GM12878 (cell line): Measurements from ENCODE around the gene FHIP2A. TPM values are rescaled to one million over a fixed set of nuclear protein-coding genes. Genes with fewer than 3 reads are reported as not detected.

Source experiments
- ATAC-seq: fragments of 200-7000 bp; cut with Tn5 transposase; 3 replicates; pipeline ENCODE4 v1.9.1; 2020; ENCODE audit warnings: mild to moderate bottlenecking, moderate library complexity
- BruUV-seq: library from RNA; stranded (reverse); fragments of 400-500 nt; replicated peaks from 2 replicates; lab custom pipeline; 2021; lab: Mats Ljungman, UMichigan
- CTCF ChIA-PET: fragments of 300-600 bp; sonication (Branson Sonifier 250); formaldehyde crosslinking; extraction: SDS; loops from one replicate; lab custom pipeline; 2021; ENCODE audit warnings: inconsistent platforms; lab: Yijun Ruan, JAX
- POLR2A ChIA-PET: fragments of 350-600 bp; formaldehyde crosslinking; extraction: SDS; loops from one replicate; lab custom pipeline; 2021; ENCODE audit warnings: inconsistent platforms; lab: Charles Lee
- RAD21 ChIA-PET: fragments of 300-600 bp; sonication (Branson Sonifier 250); formaldehyde crosslinking; loops from one replicate; lab custom pipeline; 2023; ENCODE audit warnings: antibody characterized with exemption; ENCODE audit not compliant: unreplicated experiment; lab: Charles Lee
- SMC1A ChIA-PET: fragments of 300-600 bp; sonication (Branson Sonifier 250); formaldehyde crosslinking; loops from one replicate; lab custom pipeline; 2023; ENCODE audit not compliant: unreplicated experiment, uncharacterized antibody; lab: Charles Lee
- DNase-seq: peaks from one replicate; pipeline ENCODE4 v3.0.0-alpha.2; 2011; ENCODE audit warnings: low read depth, low spot score
- FAIRE-seq: peaks from 3 replicates; lab custom pipeline; 2011; peaks lifted over from hg19 to GRCh38; lab: Jason Lieb, UNC
- H2AFZ ChIP-seq: 2 replicates; pipeline ENCODE4 v1.6.0; 2011; ENCODE audit warnings: low read depth, low read length, control low read depth; ENCODE audit not compliant: control insufficient read depth
- H3K27ac ChIP-seq: 2 replicates; pipeline ENCODE4 v1.5.1; 2011; ENCODE audit warnings: control low read depth; ENCODE audit not compliant: control insufficient read depth, insufficient read depth
- H3K27me3 ChIP-seq, 2 experiments: replicated peaks in 1 of 2; 2 replicates each; pipeline versions ENCODE4 v1.6.0 to v1.6.1; 2011; ENCODE audit warnings: low read length in 1 of 2; ENCODE audit not compliant: control insufficient read depth in 2 of 2, insufficient read depth in 2 of 2
- H3K36me3 ChIP-seq, 2 experiments: 2 replicates each; pipeline ENCODE4 v1.5.1; 2011; ENCODE audit warnings: low read length in 1 of 2; ENCODE audit not compliant: control insufficient read depth in 2 of 2, insufficient read depth in 2 of 2
- H3K4me1 ChIP-seq: 2 replicates; pipeline ENCODE4 v1.6.1; 2011; ENCODE audit warnings: mild to moderate bottlenecking, low read length, moderate library complexity, mixed read lengths; ENCODE audit not compliant: control insufficient read depth, insufficient read depth
- H3K4me2 ChIP-seq: 2 replicates; pipeline ENCODE4 v1.6.0; 2011; ENCODE audit warnings: control low read depth; ENCODE audit not compliant: control insufficient read depth, insufficient read depth
- H3K4me3 ChIP-seq: fragments of 200-600 bp; sonication (generic); 2 replicates; pipeline ENCODE4 v1.5.1; 2016
- H3K79me2 ChIP-seq: 2 replicates; pipeline ENCODE4 v1.6.0; 2011; ENCODE audit warnings: low read length; ENCODE audit not compliant: control insufficient read depth, insufficient read depth
- H3K9ac ChIP-seq: 2 replicates; pipeline ENCODE4 v1.8.0; 2011; ENCODE audit warnings: low read length, control low read depth, mixed read lengths; ENCODE audit not compliant: control insufficient read depth, insufficient read depth
- H3K9me3 ChIP-seq: replicated peaks from 3 replicates; pipeline ENCODE4 v1.5.1; 2011; ENCODE audit warnings: mild to moderate bottlenecking, low read length; ENCODE audit not compliant: control insufficient read depth, insufficient read depth
- H4K20me1 ChIP-seq: 2 replicates; pipeline ENCODE4 v1.6.0; 2011; ENCODE audit not compliant: control insufficient read depth, insufficient read depth
- ATF7 ChIP-seq: fragments of 450-650 bp; IDR thresholded peaks from 2 replicates; pipeline ENCODE4 v1.6.1; 2016; ENCODE audit warnings: low read depth, mild to moderate bottlenecking
- BACH1 ChIP-seq: fragments of 450-650 bp; IDR thresholded peaks from 2 replicates; pipeline ENCODE4 v1.6.1; 2017; ENCODE audit warnings: mild to moderate bottlenecking, borderline replicate concordance
- BCL3 ChIP-seq: IDR thresholded peaks from 2 replicates; pipeline ENCODE4 v1.6.1; 2011; ENCODE audit warnings: borderline replicate concordance, low read depth, mild to moderate bottlenecking, moderate library complexity, low read length; ENCODE audit not compliant: insufficient read depth, poor library complexity, severe bottlenecking
- CBFB ChIP-seq: IDR thresholded peaks from 2 replicates; pipeline ENCODE4 v1.6.1; 2016; ENCODE audit warnings: antibody characterized with exemption, low read depth
- CHD4 ChIP-seq: fragments of 200-600 bp; sonication (generic); IDR thresholded peaks from 2 replicates; pipeline ENCODE4 v1.6.1; 2016; ENCODE audit warnings: mild to moderate bottlenecking
- CTCF ChIP-seq, 3 experiments: IDR thresholded peaks in 2 of 3; conservative IDR thresholded peaks in 1 of 3; 2 replicates each; pipeline ENCODE4 v1.5.1; 2011; ENCODE audit warnings: low read depth in 3 of 3, low read length in 3 of 3, mild to moderate bottlenecking in 3 of 3, control low read depth in 2 of 3, moderate library complexity in 2 of 3, inconsistent platforms in 1 of 3, mixed read lengths in 1 of 3; ENCODE audit not compliant: control insufficient read depth in 2 of 3, insufficient read depth in 1 of 3; ENCODE audit errors: extremely low read depth in 1 of 3
- DPF2 ChIP-seq: fragments of 450-650 bp; IDR thresholded peaks from 2 replicates; pipeline ENCODE4 v1.6.1; 2017; ENCODE audit warnings: mild to moderate bottlenecking
- HCFC1 ChIP-seq: fragments of 150-350 bp; IDR thresholded peaks from 2 replicates; pipeline ENCODE4 v1.6.1; 2014; ENCODE audit warnings: low read length
- IRF5 ChIP-seq: fragments of 450-650 bp; IDR thresholded peaks from 2 replicates; pipeline ENCODE4 v1.6.1; 2017; ENCODE audit warnings: borderline replicate concordance
- MAX ChIP-seq: IDR thresholded peaks from 2 replicates; pipeline ENCODE4 v1.6.1; 2012; ENCODE audit warnings: low read depth, low read length, improper control_type of control experiment
- NBN ChIP-seq: fragments of 450-650 bp; IDR thresholded peaks from 2 replicates; pipeline ENCODE4 v1.6.1; 2016
- NFXL1 ChIP-seq: fragments of 450-650 bp; IDR thresholded peaks from 2 replicates; pipeline ENCODE4 v1.6.1; 2017; ENCODE audit warnings: antibody characterized with exemption, mild to moderate bottlenecking, borderline replicate concordance
- NR2C2 ChIP-seq: IDR thresholded peaks from 2 replicates; pipeline ENCODE4 v1.6.1; 2011; ENCODE audit warnings: borderline replicate concordance, low read depth; ENCODE audit not compliant: control insufficient read depth, insufficient read length
- RELA ChIP-seq: fragments of 450-650 bp; IDR thresholded peaks from 2 replicates; pipeline ENCODE4 v1.8.0; 2014; ENCODE audit warnings: borderline replicate concordance; ENCODE audit not compliant: partially characterized antibody
- SKIL ChIP-seq: fragments of 450-650 bp; IDR thresholded peaks from 2 replicates; pipeline ENCODE4 v1.6.1; 2017; ENCODE audit warnings: mild to moderate bottlenecking, low read depth, inconsistent platforms; ENCODE audit not compliant: poor library complexity, severe bottlenecking
- SREBF1 ChIP-seq: IDR thresholded peaks from 2 replicates; pipeline ENCODE4 v1.6.1; 2012; ENCODE audit warnings: mild to moderate bottlenecking, low read length
- TCF3 ChIP-seq: IDR thresholded peaks from 2 replicates; pipeline ENCODE4 v1.6.1; 2012; ENCODE audit warnings: low read depth, mild to moderate bottlenecking, low read length, borderline replicate concordance; ENCODE audit not compliant: insufficient read depth
- ZBED1 ChIP-seq: IDR thresholded peaks from 2 replicates; pipeline ENCODE4 v1.6.1; 2016; ENCODE audit warnings: borderline replicate concordance
- ZSCAN29 ChIP-seq: fragments of 450-650 bp; IDR thresholded peaks from 2 replicates; pipeline ENCODE4 v1.6.1; 2017; ENCODE audit warnings: mild to moderate bottlenecking, moderate library complexity
- WGBS: methylation state at CpG from one replicate; pipeline ENCODE4 v1.1.6; 2016; ENCODE audit warnings: low lambda C conversion rate; ENCODE audit not compliant: insufficient replicate concordance, insufficient coverage; ENCODE audit errors: missing lambda C conversion rate; 5-methylcytosine and 5-hydroxymethylcytosine counted together
- in situ Hi-C: fragments of 300-500 bp; cut with MboI; formaldehyde crosslinking; loops from 9 replicates; pipeline ENCODE4 v1.14.3; 2018; ENCODE audit warnings: mixed read lengths
- intact Hi-C: fragments of 100-400 bp; cut with micrococcal nuclease; formaldehyde crosslinking; loops from one replicate; pipeline ENCODE4 v1.14.2; 2022; ENCODE audit not compliant: unreplicated experiment
- polyA plus RNA-seq, 11 experiments: library from polyadenylated mRNA; depleted of rRNA in 4 of 11; unstranded in 6 of 11; stranded (reverse) in 5 of 11; fragments of >200 nt; fragmentation: Nextera tagmentation in 4 of 11; fragmentation: Illumina TruSeq in 1 of 11; extraction: Ambion mirVana in 4 of 11; extraction: Trizol in 1 of 11; gene quantifications; 1 replicate in 1 of 11; 2 replicates in 10 of 11; pipeline versions ENCODE4 v1.2.1 to v1.2.3, GENCODE V29; 2011 to 2016; ENCODE audit warnings: inconsistent platforms in 2 of 11, missing spikeins in 2 of 11, low read depth in 1 of 11
- total RNA-seq, 4 experiments: library from RNA; depleted of rRNA in 3 of 4; stranded (reverse); fragments of >200 nt in 3 of 4; fragmentation: Illumina TruSeq in 1 of 4; extraction: Trizol in 1 of 4; gene quantifications; 2 replicates each; pipeline versions ENCODE4 v1.2.1 to v1.2.3, GENCODE V29; 2013 to 2021

The FHIP2A gene
- total and polyA plus RNA-seq, 10 of the 15 experiments (the other 5 are each of a cell fraction or from before 2014, with no cell fraction given), result 6.8 to 30.4 (median 17.0) TPM

GRCh38 chr10:114850126-114850525 lies 28.5 kb downstream of the FHIP2A start:
- ChIA-PET CTCF (no interaction called here), POLR2A (no interaction called here), RAD21 (no interaction called here), SMC1A (no interaction called here)
- Histone ChIP-seq H3K36me3 (peaks cover 0 to 25% of the 10 kb centered on the region in 2 experiments; a peak in 3 of 4 replicates), H3K27me3 (no peaks in the 10 kb centered on the region), H3K27ac (no peak overlapping the region), H3K9ac (no peak overlapping the region), H3K4me3 (no peak overlapping the region), H3K9me3 (no peaks in the 10 kb centered on the region), H3K79me2 (no peaks in the 10 kb centered on the region), H4K20me1 (no peaks in the 10 kb centered on the region), H3K4me2 (no peak overlapping the region), H3K4me1 (no peaks in the 10 kb centered on the region), H2AFZ (no peak overlapping the region)
- no peak for ATAC-seq
- intact Hi-C loops, result no loop called here
- no peak for FAIRE-seq
- DNase-seq, result no peak
- WGBS, result 50% methylated on average over 2 of the region's 2 CpGs
- BruUV-seq, result no TSS peak
- in situ Hi-C loops, result no loop called here
- no peak for TF ChIP-seq TCF3
- no peak for TF ChIP-seq CTCF (IDR thresholded peaks at IDR 0.05 in 2 of 3, conservative IDR thresholded peaks at IDR 0.05 in 1 of 3; ENCODE audit: control insufficient read depth in 2 of 3, extremely low read depth in 1 of 3, insufficient read depth in 1 of 3, low read depth in 3 of 3, low read length in 3 of 3)
- TF ChIP-seq MAX, result no peak
- TF ChIP-seq DPF2, result no peak
- TF ChIP-seq NR2C2, result no peak
- no peak for TF ChIP-seq ZSCAN29
- TF ChIP-seq SKIL, result no peak
- TF ChIP-seq CBFB, result no peak
- TF ChIP-seq NBN, result no peak
- TF ChIP-seq RELA, result no peak
- no peak for TF ChIP-seq CHD4
- TF ChIP-seq SREBF1, result no peak
- TF ChIP-seq IRF5, result no peak
- no peak for TF ChIP-seq NFXL1
- no peak for TF ChIP-seq BCL3
- no peak for TF ChIP-seq ATF7
- no peak for TF ChIP-seq ZBED1
- no peak for TF ChIP-seq HCFC1
- TF ChIP-seq BACH1, result no peak
- TF ChIP-seq, all 136 proteins: peak for 0
